Right atrium auricular region (tissue), 2 donors: Measurements from ENCODE around the gene IFITM10. TPM values are rescaled to one million over a fixed set of nuclear protein-coding genes. Genes with fewer than 3 reads are reported as not detected.

Source experiments
- DNase-seq: peaks from one replicate; pipeline ENCODE4 v3.0.0-alpha.2; 2019; ENCODE audit warnings: low spot score
- H3K27ac ChIP-seq, 2 donors: fragments of 200-600 bp; sonication (generic); 1 replicate in 1 of 2; 2 replicates in 1 of 2; pipeline ENCODE4 v1.5.1; 2016 to 2019
- H3K27me3 ChIP-seq, 2 donors: fragments of 200-600 bp; sonication (generic); one replicate each; pipeline versions ENCODE4 v1.5.1 to v1.6.0; 2017 to 2019
- H3K36me3 ChIP-seq: fragments of 200-600 bp; sonication (generic); one replicate; pipeline ENCODE4 v1.5.1; 2016
- H3K4me1 ChIP-seq, 2 donors: fragments of 200-600 bp; sonication (generic); one replicate each; pipeline versions ENCODE4 v1.5.1 to v1.6.0; 2017 to 2019
- H3K4me3 ChIP-seq, 2 donors: fragments of 200-600 bp; sonication (generic); 1 replicate in 1 of 2; 2 replicates in 1 of 2; pipeline ENCODE4 v1.5.1; 2017 to 2019; ENCODE audit warnings: mild to moderate bottlenecking in 1 of 2, moderate library complexity in 1 of 2
- H3K9me3 ChIP-seq, 2 donors: fragments of 200-600 bp; sonication (generic); one replicate each; pipeline ENCODE4 v1.5.1; 2019
- CTCF ChIP-seq, 2 donors: fragments of 200-600 bp; sonication (generic); IDR thresholded peaks; one replicate each; pipeline ENCODE4 v1.5.1; 2019; ENCODE audit warnings: antibody characterized with exemption in 2 of 2
- total RNA-seq, 2 donors: library from RNA; depleted of rRNA; stranded (reverse); fragments of >200 nt; gene quantifications; one replicate each; pipeline ENCODE4 v1.1.0, GENCODE V29; 2016

Gene IFITM10
- total RNA-seq, 2 donors from 2014 or later: 0.37 to 0.47 TPM

- no peaks in the 10 kb centered on the region for H3K27me3 ChIP-seq
- H3K4me1 ChIP-seq: no peaks in the 10 kb centered on the region
- no peak overlapping the region for H3K4me3 ChIP-seq
- TF ChIP-seq CTCF (IDR thresholded peaks at IDR 0.05): no peak
- no peaks in the 10 kb centered on the region for H3K36me3 ChIP-seq
- no peaks in the 10 kb centered on the region for H3K9me3 ChIP-seq
- DNase-seq: no peak
- no peak overlapping the region for H3K27ac ChIP-seq
These were observed 23.2 kb downstream of the IFITM10 start for GRCh38 chr11:1727096-1727690.

GRCh38 chr11:1719781-1720180 lies 30.6 kb downstream of the IFITM10 start:
- H3K27ac ChIP-seq: no peak overlapping the region
- H3K9me3 ChIP-seq: no peaks in the 10 kb centered on the region
- DNase-seq: no peak
- H3K4me3 ChIP-seq: no peak overlapping the region
- TF ChIP-seq CTCF (IDR thresholded peaks at IDR 0.05): no peak
- no peaks in the 10 kb centered on the region for H3K36me3 ChIP-seq
- peaks cover 0 to 6% of the 10 kb centered on the region in 2 donors for H3K4me1 ChIP-seq
- H3K27me3 ChIP-seq: no peaks in the 10 kb centered on the region

- H3K9me3 ChIP-seq: no peaks in the 10 kb centered on the region
- no peak overlapping the region for H3K4me3 ChIP-seq
- no peak for TF ChIP-seq CTCF (IDR thresholded peaks at IDR 0.05)
- no peak for DNase-seq
- H3K27me3 ChIP-seq: no peaks in the 10 kb centered on the region
- H3K4me1 ChIP-seq: peaks cover 0 to 6% of the 10 kb centered on the region in 2 donors
- H3K36me3 ChIP-seq: no peaks in the 10 kb centered on the region
- no peak overlapping the region for H3K27ac ChIP-seq
These were observed 32.1 kb downstream of the IFITM10 start for GRCh38 chr11:1718326-1718725.

- no peak overlapping the region for H3K27ac ChIP-seq
- DNase-seq: no peak
These were observed 32.6 kb downstream of the IFITM10 start for GRCh38 chr11:1717745-1718144.

GRCh38 chr11:1714908-1715885 lies 35.2 kb downstream of the IFITM10 start:
- Histone ChIP-seq H3K27me3 (no peaks in the 10 kb centered on the region), H3K4me1 (peaks cover 0 to 6% of the 10 kb centered on the region in 2 donors), H3K36me3 (no peaks in the 10 kb centered on the region), H3K9me3 (no peaks in the 10 kb centered on the region), H3K27ac (no peak overlapping the region), H3K4me3 (no peak overlapping the region)
- no peak for TF ChIP-seq CTCF (IDR thresholded peaks at IDR 0.05)
- no peak for DNase-seq

More at GRCh38 chr11:1717745-1718144, 32.6 kb downstream of the IFITM10 start:
- Histone ChIP-seq H3K4me3 (no peak overlapping the region), H3K27me3 (no peaks in the 10 kb centered on the region), H3K4me1 (peaks cover 0 to 6% of the 10 kb centered on the region in 2 donors), H3K36me3 (no peaks in the 10 kb centered on the region), H3K9me3 (no peaks in the 10 kb centered on the region)
- TF ChIP-seq CTCF (IDR thresholded peaks at IDR 0.05): no peak
